ENCODE measurements around the gene NFILZ. TPM values are rescaled to one million over a fixed set of nuclear protein-coding genes. Genes with fewer than 3 reads are reported as not detected.

NFILZ gene
- total RNA-seq, 1 donor from 2014 or later, result not detected

- no peak overlapping the region for H3K4me3 Mint-ChIP-seq
- no peaks in the 10 kb centered on the region for H3K4me1 Mint-ChIP-seq
- peaks cover 7% of the 10 kb centered on the region for H3K27me3 Mint-ChIP-seq (ENCODE audit: low read depth)
- H3K9me3 Mint-ChIP-seq, result peaks cover 4% of the 10 kb centered on the region
- TF ChIP-seq, protein P1, sequence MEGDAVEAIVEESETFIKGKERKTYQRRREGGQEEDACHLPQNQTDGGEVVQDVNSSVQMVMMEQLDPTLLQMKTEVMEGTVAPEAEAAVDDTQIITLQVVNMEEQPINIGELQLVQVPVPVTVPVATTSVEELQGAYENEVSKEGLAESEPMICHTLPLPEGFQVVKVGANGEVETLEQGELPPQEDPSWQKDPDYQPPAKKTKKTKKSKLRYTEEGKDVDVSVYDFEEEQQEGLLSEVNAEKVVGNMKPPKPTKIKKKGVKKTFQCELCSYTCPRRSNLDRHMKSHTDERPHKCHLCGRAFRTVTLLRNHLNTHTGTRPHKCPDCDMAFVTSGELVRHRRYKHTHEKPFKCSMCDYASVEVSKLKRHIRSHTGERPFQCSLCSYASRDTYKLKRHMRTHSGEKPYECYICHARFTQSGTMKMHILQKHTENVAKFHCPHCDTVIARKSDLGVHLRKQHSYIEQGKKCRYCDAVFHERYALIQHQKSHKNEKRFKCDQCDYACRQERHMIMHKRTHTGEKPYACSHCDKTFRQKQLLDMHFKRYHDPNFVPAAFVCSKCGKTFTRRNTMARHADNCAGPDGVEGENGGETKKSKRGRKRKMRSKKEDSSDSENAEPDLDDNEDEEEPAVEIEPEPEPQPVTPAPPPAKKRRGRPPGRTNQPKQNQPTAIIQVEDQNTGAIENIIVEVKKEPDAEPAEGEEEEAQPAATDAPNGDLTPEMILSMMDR (conservative IDR thresholded peaks at IDR 0.05), result no peak
- no peak overlapping the region for H3K27ac Mint-ChIP-seq (ENCODE audit: unreplicated experiment)
- no peaks in the 10 kb centered on the region for H3K36me3 Mint-ChIP-seq (ENCODE audit: low read depth)
- no peak for DNase-seq (ENCODE audit: low read depth, low spot score)
Measured at GRCh38 chr19:8639821-8640401, 9.5 kb downstream of the NFILZ start.

DNA sequence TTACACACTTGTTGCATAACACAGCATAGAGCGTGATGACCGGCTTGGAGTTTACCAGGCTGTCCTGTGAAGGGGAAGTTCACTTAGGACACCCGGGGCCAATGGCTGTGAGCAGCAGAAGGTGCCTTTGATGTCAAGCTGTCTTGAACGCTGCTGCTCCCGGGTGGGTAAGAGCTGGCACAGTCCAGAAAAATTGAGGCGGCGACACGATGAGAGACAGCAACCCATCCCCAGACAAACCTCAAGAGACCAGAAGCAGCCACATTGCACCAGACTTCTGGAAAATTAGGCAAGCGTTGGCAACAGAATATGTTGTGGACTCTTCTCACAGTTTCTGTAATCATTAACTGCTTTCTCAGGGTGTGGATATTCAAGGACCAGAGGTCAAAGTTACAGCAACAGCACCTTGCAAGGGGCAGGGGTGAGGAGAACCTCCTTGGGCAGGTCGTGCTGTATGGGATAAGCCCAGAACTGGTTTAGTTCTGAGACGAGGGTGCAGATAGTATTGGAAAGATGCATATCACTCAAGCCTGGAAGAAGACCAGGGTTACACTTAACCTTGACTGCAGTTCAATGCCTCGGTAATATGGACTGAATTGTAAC is 10.1 kb downstream of the NFILZ start:
- Mint-ChIP-seq H3K4me1 (no peaks in the 10 kb centered on the region), H3K9me3 (peaks cover 4% of the 10 kb centered on the region), H3K27ac (ENCODE audit: unreplicated experiment) (no peak overlapping the region), H3K36me3 (ENCODE audit: low read depth) (no peaks in the 10 kb centered on the region), H3K4me3 (no peak overlapping the region), H3K27me3 (ENCODE audit: low read depth) (peaks cover 8% of the 10 kb centered on the region)
- no peak for DNase-seq (ENCODE audit: low read depth, low spot score)
- TF ChIP-seq, protein P1 (conservative IDR thresholded peaks at IDR 0.05), result no peak

- H3K4me1 Mint-ChIP-seq, result no peaks in the 10 kb centered on the region
- no peaks in the 10 kb centered on the region for H3K36me3 Mint-ChIP-seq (ENCODE audit: low read depth)
- H3K27ac Mint-ChIP-seq (ENCODE audit: unreplicated experiment), result no peak overlapping the region
- peaks cover 4% of the 10 kb centered on the region for H3K9me3 Mint-ChIP-seq
- H3K27me3 Mint-ChIP-seq (ENCODE audit: low read depth), result peaks cover 10% of the 10 kb centered on the region
- no peak for DNase-seq (ENCODE audit: low read depth, low spot score)
- H3K4me3 Mint-ChIP-seq, result no peak overlapping the region
- TF ChIP-seq, protein P1 (conservative IDR thresholded peaks at IDR 0.05), result no peak
Measured at GRCh38 chr19:8641221-8641907, 10.9 kb downstream of the NFILZ start.

DNA sequence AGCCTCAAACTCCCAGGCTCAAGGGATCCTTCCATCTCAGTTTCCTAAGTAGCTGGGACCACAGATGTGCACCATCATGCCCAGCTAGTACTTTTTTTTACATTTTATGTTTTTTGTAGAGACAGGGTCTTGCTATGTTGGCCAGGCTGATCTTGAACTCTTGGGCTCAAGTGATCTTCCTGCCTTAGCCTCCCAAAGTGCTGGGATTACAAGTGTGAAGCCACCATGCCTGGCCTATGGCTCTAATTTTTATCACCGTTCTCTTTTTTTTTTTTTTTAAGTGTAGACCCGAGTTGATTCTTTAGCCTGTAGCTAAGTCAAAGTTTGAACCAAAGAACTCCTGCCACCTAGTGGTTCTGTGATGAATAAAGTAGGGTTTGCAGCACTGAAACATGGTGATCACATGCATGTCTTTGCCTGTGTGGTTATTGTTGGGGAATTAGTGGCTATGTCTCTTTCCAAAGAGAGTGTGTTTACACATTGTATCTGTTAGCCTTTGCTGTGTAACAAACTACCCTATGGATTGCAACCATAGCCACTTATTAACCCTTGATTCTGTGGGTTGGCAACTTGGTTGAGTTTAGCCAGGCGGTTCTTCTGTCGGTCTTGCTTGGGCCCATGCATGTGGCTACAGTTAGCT is 11.6 kb downstream of the NFILZ start:
- TF ChIP-seq, protein P1 (conservative IDR thresholded peaks at IDR 0.05), result peak; percentile 67
- Mint-ChIP-seq H3K4me3 (no peak overlapping the region), H3K36me3 (ENCODE audit: low read depth) (no peaks in the 10 kb centered on the region), H3K4me1 (no peaks in the 10 kb centered on the region), H3K27ac (ENCODE audit: unreplicated experiment) (no peak overlapping the region), H3K9me3 (peaks cover 4% of the 10 kb centered on the region), H3K27me3 (ENCODE audit: low read depth) (peaks cover 13% of the 10 kb centered on the region)
- peak; percentile 15 for DNase-seq (ENCODE audit: low read depth, low spot score)

DNA sequence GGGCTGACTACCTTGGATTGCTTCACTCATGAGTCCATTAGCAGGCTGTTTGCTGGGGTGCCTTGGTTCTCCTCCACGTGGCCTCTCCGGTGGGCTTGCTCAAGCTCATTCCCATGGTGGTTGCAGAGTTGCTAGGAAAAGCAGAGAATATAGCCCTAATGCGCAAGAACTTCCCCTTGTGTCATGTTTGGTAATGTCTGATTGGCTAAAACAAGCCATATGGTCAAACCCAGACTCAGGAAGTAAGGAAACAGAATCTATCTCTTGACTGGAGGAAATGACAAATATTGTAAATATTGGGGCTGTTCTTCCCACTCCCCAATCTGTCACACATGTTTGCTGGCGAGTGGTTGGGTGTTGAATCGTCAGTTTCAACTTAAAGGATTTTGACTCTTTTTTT is 12.1 kb downstream of the NFILZ start:
- Mint-ChIP-seq H3K36me3 (ENCODE audit: low read depth) (no peaks in the 10 kb centered on the region), H3K4me3 (no peak overlapping the region), H3K4me1 (no peaks in the 10 kb centered on the region), H3K27me3 (ENCODE audit: low read depth) (peaks cover 13% of the 10 kb centered on the region), H3K9me3 (peaks cover 4% of the 10 kb centered on the region), H3K27ac (ENCODE audit: unreplicated experiment) (no peak overlapping the region)
- no peak for DNase-seq (ENCODE audit: low read depth, low spot score)
- TF ChIP-seq, protein P1 (conservative IDR thresholded peaks at IDR 0.05), result no peak

Measured in neural crest cell (in vitro differentiated cells).